Measurements from ENCODE around the gene MLST8.

- no peak for TF ChIP-seq POLR2A (IDR thresholded peaks at IDR 0.05)
- TF ChIP-seq CTCF (IDR thresholded peaks at IDR 0.05): no peak
Observed at GRCh38 chr16:2166263-2167067, 38.8 kb upstream of the MLST8 start.
